ENCODE measurements around the gene ACSS1.

Gene ACSS1

DNA sequence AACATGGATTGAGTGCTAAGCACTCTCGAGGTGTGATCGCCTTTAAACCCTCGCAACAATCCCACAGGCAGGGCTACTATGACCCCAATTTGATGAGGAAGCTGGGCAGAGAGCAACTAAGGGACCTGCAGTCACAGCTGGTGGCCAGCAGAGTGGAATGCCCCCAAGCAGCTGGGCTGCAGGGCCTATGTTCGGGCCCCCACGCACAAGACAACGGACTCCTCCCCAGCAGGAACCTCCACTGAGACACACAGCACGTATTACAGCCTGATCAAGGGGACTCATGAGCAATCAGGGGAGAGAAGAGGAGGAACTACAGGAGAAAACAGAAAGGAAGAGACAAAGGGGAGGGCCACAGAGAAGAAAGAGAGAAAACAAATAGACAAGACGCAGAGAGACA is 87.2 kb downstream of the ACSS1 start:
- no peak for DNase-seq (ENCODE audit: low spot score)

DNA sequence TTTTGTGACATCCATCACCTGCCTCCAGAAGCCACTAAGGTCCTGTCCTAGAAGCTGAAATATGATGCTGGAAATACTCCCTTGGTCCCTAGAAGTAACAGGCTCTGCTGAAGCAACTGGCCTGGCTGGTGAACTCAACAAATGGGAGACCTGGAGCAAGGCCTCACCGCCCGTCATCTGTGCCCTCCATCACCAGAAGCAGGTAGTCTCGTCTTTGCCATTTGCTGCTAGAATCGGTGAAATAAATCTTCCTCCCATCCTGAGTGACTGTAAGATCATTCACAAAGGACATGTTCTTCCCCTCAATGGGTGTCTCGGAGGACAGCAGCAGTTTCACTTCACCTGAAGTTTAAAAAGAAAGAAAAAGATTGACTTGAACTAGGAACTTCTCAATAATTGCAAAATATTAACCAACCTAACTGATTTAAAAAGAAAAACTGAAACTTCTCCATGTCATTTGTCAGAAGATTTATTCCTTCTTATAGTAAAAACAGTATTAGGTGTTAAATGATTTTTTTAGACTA is 87.8 kb downstream of the ACSS1 start:
- no peak for DNase-seq (ENCODE audit: low spot score)

DNA sequence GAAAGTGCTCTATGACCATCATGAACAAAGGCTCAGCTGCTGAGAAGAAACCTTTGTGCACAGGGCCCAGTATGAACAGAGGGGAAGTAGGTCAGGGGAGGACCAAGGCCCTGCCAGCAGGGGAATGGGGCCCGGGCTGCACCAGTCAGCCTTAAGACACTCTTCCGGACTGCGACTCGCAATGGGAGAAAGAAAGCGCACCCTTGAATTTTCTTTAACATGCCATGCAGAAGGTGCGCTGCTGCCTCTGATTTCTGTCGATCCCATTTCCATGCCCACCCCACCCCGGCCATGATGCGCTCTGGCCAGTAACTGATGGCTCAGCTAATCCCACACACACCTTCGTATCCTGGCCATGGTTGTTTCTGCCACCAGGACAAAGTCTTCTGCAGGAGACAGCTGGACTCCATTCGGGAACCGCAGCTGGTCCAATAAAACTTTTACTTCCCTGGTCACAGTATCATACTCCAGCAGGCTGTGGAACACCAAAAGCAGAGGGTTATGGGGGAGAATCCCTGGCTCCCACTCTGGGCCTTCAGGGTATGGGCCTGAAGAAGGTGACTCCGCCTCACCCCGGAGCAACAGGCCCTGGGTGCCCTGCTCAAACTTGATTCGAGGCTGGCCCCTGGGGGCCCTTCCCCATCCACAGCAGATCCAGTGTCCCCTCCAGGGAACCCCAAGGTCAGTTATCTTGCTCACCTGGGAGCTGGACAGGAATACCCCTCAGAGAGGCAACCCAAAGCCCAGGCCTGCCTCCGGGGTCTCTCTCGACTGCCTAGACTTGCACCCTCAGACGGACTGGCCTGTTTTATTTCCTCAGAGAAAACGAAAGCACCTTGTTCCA is 88.5 kb downstream of the ACSS1 start:
- DNase-seq (ENCODE audit: low spot score) = no peak

DNA sequence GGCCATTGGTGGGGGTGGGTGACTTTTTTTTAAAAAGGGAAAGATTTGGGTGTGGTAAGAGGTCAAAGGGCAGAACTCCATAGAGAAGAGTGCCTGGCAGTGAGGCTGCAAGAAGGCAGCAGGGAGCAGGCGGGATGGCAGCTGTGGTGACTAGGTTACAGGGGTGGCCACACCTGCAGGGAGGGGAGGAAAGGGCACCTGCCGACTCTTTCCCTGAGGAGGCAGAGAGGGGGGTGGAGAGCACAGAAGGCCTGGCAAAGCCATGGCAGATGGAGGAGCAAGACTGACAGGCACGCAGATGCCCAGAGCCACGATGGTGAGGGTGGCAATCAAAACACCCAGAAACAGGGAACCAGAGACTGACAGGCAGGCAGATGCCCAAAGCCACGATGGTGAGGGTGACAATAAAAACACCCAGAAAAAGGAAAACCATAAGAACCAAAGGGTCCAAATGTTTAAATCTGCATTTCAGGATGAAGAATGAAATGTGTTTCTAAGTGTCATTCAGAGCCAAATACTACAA is 89.6 kb downstream of the ACSS1 start:
- DNase-seq (ENCODE audit: low spot score) = no peak

DNA sequence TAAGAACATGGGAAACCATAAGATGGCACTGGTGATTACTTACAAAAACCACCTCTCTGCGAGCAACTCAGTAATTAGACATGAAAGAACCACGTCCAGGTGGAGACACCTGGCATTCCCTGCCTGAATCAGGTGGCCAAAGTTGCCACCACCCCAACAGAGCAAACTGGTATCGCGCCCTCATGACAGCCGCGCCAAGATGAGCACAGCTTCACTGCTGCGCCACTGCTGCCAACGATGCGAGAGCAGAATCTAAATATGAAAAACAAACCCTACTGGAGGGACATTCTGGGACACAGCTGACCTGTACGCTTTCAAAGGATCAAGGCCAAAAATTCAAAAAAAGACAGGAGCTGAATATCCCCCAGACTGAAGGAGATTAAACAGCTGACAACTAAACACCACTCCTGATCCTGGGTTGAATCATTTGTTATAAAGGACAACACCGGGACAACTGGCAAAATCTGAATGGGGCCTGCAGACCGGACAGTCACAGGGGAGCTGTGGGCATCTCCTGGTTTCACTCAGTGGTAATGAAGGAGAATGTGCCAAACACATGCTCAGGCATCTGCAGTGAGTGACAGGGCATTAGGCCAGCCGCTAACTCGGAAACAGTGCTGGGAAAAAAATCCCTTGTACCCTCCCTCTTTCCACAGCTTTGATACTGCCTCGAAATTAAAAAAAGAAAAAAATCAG is 91.5 kb downstream of the ACSS1 start:
- no peak for DNase-seq (ENCODE audit: low spot score)

DNA sequence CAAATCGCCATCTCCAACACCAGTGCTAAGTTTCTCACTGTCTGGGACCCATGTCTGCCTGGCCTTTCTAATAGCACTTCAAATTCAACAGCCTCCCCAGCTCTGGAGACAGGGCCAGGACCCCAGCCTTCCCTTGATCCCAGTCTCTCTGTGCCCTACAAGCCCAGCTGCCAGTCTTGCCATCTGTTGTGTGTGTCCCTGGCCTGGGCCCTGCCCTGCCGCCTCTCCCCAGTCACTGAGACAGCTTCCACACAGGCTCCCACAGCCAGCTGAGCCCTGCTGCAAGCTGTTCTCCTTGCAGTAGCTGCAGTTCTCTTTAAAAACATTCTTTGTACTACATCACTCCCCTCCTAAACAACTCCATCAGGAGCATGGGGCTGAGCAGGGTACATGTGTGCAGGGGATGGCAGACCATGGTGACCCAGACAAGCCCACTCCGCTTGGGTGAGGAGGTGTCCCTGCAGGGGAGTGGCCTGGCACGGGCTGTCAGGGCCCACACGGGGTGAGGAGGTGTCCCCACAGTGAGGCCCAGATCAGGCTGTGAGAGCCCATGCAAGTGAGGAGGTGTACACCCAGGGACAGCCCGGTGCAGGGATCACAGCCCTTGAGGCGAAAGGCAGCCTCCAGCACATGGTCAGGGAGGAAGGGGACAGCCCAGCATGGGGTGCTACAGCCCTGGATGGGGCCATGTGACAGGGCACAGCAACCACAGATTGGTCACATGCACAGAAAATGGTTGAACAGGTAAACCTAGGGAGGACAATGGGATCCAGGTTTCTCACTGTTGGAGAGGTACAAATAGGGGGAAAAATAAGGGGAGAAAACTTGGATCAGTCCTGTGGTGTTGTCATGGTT is 92.6 kb downstream of the ACSS1 start:
- no peak for DNase-seq (ENCODE audit: low spot score)

DNA sequence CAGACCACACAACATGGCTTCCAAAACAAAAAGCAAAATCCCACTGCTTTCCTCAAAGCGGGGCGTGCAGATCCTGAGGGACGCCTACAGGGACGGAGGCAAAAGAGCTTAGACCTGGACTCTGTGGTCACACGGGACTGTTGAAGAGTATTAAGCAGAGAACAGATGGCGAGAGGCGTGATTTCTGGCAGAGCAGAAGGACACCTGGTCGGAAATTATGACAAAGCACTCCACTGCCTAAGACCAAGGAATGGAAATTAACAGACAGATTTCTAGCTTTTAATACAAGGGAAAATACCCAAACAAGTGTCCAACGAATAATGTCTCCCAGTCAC is 93.5 kb downstream of the ACSS1 start:
- no peak for DNase-seq (ENCODE audit: low spot score)

DNA sequence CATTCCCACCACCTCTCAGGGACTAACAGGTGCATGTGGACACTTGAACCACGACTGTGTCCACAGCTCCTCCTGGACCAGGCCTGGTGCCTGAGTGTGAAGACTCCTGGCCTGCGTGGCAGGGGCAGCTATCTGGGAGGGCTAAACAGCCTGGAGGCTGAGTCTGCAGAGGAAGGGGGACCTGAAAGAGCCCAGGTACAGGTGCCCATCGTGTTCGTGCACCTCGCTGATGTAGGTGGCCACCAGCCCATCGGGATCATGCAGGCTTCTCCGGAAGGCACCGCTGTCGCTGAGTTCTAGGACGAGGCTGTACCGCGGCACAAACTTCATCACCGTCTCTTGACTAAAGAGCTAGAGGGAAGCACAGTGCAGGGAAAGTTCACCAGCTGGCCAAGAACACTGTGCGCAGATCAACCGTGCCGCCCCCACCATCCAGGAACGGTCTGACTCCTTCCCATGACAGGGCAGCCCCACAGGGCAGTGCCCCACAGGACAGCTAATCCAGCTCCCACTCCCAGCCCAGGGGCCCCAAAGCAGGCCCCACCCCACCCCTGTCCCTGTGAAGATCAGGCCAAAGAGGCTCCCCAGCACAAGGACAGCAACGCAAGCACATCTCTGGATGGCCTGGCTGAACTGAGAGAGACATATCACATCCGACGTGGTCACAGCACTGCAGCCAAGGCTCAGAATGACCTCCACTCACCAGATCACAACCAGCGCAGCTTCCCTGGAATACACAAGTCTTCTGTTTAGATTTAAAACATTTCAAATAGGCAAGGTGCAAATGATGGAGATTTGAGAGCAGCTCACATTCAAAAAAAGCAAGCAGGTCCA is 94.0 kb downstream of the ACSS1 start:
- DNase-seq (ENCODE audit: low spot score) = no peak

DNA sequence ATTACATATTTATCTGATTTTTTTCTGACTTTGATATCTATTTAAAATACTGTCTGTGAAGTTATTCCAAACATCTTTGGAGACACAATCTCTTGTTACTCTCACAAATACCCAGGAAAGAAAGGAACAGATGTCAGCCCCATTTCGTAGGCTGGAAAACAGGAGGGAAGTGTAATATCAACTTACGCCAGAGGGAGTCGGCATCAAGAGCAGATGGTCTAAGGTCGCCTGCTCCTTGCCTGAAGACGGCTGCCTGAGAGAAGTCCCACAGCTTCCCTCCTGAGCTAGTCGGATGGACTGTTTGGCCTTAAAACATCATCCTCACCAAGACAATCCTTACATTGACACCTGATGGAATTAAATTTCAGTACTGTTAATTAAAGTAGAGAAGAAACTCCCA is 95.4 kb downstream of the ACSS1 start:
- no peak for DNase-seq (ENCODE audit: low spot score)

DNA sequence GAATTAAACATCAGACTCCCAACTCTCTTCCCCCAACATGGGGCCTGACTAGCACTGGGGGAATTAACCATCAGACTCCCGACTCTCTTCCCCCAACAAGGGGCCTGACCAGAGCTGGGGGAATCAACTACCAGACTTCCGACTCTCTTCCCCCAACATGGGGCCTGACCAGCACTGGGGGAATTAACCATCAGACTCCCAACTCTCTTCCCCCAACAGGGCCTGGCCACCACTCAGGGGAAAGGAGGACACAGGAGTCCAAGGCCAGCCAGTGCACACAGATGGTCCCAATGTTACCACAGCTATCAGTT is 95.8 kb downstream of the ACSS1 start:
- DNase-seq (ENCODE audit: low spot score) = no peak

DNA sequence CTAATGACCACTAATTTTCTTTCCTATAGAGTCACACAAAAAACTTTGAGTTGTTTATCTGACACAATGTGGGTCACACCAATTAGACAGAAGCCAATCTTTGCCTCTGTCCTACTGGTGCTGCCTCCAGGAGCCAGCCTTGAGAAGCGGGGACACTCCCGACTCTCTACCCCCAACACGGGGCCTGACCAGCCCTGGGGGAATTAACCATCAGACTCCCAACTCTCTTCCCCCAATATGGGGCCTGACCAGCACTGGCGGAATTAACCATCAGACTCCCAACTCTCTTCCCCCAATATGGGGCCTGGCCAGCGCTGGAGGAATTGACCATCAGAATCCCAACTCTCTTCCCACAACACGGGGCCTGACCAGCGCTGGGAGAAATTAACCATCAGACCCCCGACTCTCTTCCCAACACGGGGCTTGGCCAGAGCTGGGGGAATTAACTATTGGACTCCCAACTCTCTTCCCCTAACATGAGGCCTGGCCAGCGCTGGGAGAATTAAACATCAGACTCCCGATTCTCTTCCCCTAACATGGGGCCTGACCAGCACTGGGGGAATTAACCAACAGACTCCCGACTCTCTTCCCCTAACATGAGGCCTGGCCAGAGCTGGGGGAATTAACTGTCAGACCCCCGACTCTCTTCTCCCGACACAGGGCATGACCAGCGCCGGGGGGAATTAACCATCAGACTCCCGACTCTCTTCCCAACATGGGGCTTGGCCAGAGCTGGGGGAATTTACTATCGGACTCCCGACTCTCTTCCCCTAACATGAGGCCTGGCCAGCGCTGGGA is 96.4 kb downstream of the ACSS1 start:
- DNase-seq (ENCODE audit: low spot score) = no peak

DNA sequence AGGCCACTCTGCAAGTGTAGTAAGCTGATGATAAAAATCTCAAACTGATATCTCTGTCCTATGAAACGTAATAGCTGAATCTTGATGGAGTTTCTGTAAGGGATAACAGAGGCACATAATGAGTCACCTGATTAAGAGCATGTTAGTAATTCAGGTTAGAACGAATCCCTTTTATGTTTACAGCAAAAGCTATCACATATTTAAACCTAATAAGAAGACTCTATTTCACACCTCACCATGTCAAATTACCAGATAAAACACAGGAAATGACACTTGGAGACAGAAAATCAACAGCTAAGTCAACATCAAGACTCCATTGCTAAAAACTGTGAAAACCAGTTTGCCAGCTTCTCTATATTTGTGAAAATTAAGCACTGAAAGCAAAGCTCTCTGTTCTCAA is 97.1 kb downstream of the ACSS1 start:
- DNase-seq (ENCODE audit: low spot score) = no peak

DNA sequence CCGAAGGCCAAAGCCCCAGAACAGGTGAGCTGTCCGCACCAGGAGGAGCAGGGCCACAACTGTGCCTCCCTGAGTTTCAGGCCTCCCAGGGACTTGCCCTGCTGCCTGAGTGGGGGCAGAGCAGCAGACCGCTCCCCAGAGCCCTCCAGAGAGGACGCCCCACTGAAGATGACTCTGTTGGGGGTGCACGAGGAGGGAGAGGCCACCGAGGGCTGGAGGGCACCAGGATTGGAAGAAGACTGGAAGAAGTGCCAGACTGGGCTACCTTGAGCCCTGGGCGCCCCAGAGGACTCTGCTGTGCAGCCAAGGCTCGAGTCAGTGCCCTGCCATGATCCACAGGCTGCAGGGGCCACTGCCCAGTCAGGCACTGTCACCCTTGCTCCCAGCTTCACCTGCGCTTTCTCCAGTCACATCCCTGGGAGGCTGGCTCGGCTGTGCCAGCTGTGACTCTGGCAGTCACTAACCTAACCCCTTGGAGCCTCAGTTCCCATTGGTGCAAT is 97.6 kb downstream of the ACSS1 start:
- no peak for DNase-seq (ENCODE audit: low spot score)

DNA sequence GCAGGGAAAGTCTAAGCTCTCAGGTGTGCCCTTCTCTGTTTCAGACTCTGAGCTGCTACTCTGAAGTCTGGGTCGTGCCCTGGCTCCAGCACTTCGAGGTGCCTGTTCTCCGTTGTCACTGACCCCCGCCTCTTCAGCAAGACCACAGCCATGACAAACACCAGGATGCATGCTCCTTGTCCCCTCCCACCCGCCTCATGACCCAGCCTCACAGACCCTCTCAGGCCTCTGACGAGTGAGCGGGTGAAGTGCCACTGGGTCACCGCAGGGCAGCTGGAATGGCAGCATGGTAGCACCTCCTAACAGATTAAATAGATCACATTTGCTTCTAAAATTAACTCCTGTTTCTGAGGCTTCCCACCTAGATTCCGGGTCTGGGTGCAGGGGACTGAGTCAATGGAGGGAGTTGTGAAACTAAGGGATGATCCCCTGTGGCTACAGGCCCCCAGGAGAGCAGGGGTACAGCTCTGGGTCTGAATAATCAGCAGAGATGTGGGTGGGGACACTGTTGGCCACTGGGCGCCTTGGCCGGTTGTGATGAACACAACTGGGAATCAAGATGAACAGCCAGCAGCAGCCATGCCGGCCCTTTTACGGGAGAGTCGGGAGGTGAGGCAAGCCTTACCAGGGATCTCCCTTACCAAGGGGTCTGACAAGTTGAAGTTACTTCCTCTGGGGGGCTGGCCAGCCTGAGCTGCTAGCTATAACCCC is 98.2 kb downstream of the ACSS1 start:
- no peak for DNase-seq (ENCODE audit: low spot score)

DNA sequence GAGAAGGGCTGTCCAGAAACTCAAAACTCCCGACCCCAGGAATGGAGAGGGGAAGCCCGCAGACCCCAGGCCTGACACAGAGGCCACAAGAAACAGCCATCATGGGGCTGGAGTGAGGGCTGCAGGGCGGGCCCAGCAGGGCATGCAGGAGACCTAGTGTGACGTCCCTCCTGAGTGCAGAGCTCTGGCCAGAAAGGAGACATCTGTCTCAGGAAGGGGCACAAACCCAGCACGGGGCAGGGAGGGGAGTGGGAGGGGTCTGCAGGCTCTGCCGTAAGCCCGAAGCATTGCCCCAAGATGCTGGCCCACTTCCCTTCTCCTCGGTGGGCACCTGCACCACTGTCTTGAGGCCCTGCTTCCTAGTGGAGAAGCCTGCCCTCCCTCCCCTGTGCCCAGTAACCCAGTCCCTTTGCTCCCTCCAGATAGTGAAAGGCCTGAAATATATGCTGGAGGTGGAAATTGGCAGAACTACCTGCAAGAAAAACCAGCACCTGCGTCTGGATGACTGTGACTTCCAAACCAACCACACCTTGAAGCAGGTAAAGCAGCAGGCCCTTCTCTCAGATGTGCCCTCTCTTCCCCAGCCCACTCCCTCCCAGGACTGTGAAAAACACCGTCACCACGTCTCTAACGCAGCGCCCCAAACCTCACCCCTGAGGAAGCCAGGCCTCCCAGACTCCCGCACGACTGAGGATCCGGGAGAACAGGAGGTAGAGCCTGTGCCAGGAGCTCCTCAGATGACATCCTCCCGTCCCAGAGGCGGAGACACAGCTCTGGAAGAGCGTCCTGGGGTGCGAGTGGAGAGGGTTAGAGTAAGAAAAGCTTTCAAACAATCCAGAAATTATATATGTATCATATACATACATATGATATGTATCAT is 99.2 kb downstream of the ACSS1 start:
- DNase-seq (ENCODE audit: low spot score) = no peak

DNA sequence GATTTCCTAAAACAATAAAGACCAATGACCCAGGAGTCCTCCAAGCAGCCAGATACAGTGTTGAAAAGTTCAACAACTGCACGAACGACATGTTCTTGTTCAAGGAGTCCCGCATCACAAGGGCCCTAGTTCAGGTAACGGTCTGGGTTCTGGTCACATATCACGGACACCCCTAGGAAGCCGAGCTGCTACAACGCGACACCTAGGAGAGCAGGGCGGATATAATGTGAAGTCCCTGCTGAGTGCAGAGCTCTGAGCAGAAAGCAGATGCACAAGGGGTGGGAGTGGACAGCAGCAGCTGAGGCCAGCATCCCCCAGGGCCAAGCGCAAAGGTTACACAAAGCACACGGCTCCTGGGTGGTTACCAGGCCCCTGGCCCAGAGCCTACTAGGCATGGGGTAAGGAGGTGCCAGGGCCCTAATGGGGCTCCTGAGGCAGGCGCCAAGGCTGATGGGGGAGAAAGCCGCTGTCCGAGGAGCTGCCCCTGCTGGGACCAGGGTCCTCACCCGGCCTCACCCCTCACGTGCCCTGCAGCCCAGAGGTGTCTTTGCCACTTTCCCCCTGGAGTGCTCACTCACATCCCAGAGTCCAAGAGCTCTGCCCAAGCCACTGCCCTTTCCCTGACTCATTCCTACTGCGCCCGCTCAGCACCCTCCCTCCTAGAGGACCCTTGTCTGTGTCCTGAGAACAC is 100.5 kb downstream of the ACSS1 start:
- no peak for DNase-seq (ENCODE audit: low spot score)

Data from Ammon's horn (tissue), 1 donor.